MG63 (cell line): ENCODE measurements around the gene CH25H. TPM values are rescaled to one million over a fixed set of nuclear protein-coding genes. Genes with fewer than 3 reads are reported as not detected.
"Not testable (repeated sequence)": the region's sequence is repeated elsewhere in the genome, so short reads cannot be mapped to it uniquely, and the experiment has no call there.

Source experiments
- DNase-seq: peaks from one replicate; pipeline ENCODE4 v3.0.0-alpha.2; 2020
- H3K27me3 ChIP-seq: fragments of 250-450 bp; sonication (Bioruptor Pico); 2 replicates; pipeline ENCODE4 v1.5.1; 2020; ENCODE audit warnings: mild to moderate bottlenecking, moderate library complexity
- H3K36me3 ChIP-seq: fragments of 250-450 bp; sonication (Bioruptor Pico); 2 replicates; pipeline ENCODE4 v1.5.1; 2020; ENCODE audit warnings: mild to moderate bottlenecking, moderate library complexity
- H3K4me3 ChIP-seq: fragments of 250-450 bp; sonication (Bioruptor Pico); 2 replicates; pipeline ENCODE4 v1.5.1; 2020; ENCODE audit warnings: mild to moderate bottlenecking, moderate library complexity
- H3K9me3 ChIP-seq: fragments of 250-450 bp; sonication (Bioruptor Pico); 2 replicates; pipeline ENCODE4 v1.5.1; 2020; ENCODE audit warnings: mild to moderate bottlenecking, moderate library complexity
- total RNA-seq: library from RNA; depleted of rRNA; stranded (reverse); fragments of >200 nt; shearing (Covaris generic); gene quantifications from 2 replicates; pipeline ENCODE4 v1.2.3, GENCODE V29; 2014; ENCODE audit warnings: low replicate concordance; rRNA removed

Gene CH25H
- 0.63 TPM in 1 of 2 replicates, not detected in the other for total RNA-seq

DNA sequence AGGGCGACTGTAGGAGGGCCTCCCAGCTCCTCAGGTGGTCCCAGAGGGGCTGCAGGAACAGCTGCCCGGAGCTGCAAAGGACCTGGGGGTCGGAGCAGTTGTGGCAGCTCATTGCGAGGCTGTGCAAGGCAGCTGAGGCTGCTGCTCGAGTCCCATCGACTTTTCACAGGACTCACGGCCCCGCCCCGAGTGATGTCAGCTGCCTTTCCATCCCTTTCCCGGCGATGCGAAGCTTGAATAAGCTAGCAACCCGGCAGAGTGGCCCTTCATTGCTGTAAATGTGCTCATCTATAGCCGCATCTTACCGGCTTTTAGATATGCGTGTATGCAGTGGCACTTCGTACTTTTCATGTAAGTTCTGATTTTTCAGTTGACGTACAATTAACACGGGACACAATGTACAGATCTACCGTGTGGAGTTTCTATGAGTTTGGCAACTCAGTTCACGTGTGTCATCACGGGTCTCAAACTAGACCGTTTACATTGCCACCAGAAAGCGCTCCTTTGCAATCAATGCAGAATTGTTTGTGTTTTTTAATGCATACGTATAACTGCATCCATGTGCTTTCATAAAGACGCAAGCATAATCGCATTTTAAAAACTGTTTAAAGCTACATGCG lies at the start of gene CH25H:
Gene CH25H, minus strand, starts transcription at position 137 of the 620 bp plus-strand sequence. Its CDS starts 25 bp downstream, at position 112.
- Histone ChIP-seq H3K36me3 (no peaks in the 10 kb centered on the region), H3K27me3 (no peaks in the 10 kb centered on the region; the same call in 1 of the 2 replicates)
- DNase-seq, result peak; percentile 74

GRCh38 chr10:89256340-89256739 lies 49.2 kb upstream of the CH25H start:
- DNase-seq, result no peak
- Histone ChIP-seq H3K4me3 (no peak overlapping the region), H3K9me3 (peaks cover 10% of the 10 kb centered on the region)

More for the DNA sequence above, at the start of gene CH25H:
- Histone ChIP-seq H3K4me3 (peak within 1 kb of the TSS; percentile 32), H3K9me3 (no peaks in the 10 kb centered on the region)

DNA sequence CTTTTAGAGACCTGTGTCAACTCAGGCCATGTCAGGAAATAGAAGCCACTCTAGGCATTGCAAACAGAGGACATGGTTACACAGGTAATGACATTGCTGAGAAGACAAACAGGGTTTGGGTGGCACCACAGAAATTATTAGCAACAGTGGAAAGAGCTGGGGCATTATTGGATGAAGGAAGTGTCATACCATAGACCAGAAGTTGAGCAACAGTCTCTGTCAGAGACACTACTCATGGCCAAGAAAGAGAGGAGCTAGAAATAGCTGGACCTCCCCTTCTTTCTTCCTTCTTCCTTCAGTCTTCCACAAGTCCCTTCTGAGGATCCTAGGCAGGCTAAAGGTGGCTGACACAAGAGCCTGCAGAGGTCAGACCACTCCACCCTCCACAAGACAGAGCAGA lies 48.7 kb upstream of the CH25H start:
- H3K27me3 ChIP-seq, result no peaks in the 10 kb centered on the region
- peaks cover 10% of the 10 kb centered on the region for H3K9me3 ChIP-seq
- DNase-seq, result no peak
- H3K4me3 ChIP-seq, result no peak overlapping the region
- H3K36me3 ChIP-seq, result no peaks in the 10 kb centered on the region

More at GRCh38 chr10:89256340-89256739, 49.2 kb upstream of the CH25H start:
- H3K27me3 ChIP-seq, result no peaks in the 10 kb centered on the region
- no peaks in the 10 kb centered on the region for H3K36me3 ChIP-seq

- not testable (repeated sequence) for H3K27me3 ChIP-seq, DNase-seq, H3K36me3 ChIP-seq, H3K4me3 ChIP-seq
- H3K9me3 ChIP-seq, result peaks cover 10% of the 10 kb centered on the region
Observed at GRCh38 chr10:89255091-89255579, 48.0 kb upstream of the CH25H start.

GRCh38 chr10:89252225-89252585 lies 45.1 kb upstream of the CH25H start:
- Histone ChIP-seq H3K36me3 (no peaks in the 10 kb centered on the region), H3K9me3 (peaks cover 10% of the 10 kb centered on the region), H3K27me3 (no peaks in the 10 kb centered on the region), H3K4me3 (peak overlapping the region; percentile 89)
- DNase-seq, result no peak

DNA sequence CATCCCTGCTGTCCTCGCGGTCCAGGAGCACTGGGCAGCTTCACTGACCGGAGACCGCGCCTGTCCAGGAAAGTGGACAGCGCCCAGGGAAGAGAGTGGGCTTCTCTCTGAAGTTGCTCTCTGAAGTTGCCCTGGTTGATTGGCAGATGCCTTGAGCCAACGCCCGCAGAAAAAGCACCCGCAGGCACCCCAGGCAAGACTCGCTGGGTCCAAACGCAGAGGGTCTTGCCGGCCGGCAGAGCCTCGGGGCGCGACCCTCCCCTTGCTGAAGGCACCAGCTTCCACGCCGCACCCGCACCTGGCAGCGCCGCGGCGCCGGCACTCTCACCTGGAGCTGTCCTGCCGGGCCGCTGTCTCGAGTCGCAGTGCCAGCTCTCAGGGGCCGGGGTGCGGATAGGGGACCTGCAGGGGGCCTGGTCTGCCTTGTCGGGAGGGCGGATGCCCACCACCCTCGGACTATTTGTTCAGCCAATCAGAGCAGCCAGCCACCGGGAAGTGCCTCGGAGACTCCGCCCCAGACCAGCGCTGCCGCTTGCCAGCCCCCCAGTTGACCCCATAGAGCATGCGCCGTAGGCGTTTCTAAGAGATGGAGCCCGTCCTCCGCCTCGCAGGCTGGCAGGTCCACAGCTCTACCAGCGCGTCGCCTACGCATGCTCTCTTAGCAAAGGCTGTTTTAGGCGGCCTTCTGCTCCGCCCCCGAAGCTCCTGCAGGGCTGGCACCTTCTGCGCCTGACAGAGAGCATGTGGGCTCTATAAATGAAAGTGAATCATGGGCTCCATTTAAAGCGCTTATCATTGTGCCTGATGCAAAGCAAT lies 44.5 kb upstream of the CH25H start, which contains the start of gene LIPA:
Gene LIPA, minus strand, starts transcription at position 367 of the 816 bp plus-strand sequence. CDS start 4,127 bp downstream, outside the sequence.
- peak within 1 kb of the TSS; percentile 89 for H3K4me3 ChIP-seq
- DNase-seq, result peak; percentile 98
- no peaks in the 10 kb centered on the region for H3K36me3 ChIP-seq
- no peaks in the 10 kb centered on the region for H3K27me3 ChIP-seq
- H3K9me3 ChIP-seq, result peaks cover 10% of the 10 kb centered on the region

GRCh38 chr10:89250865-89251408 lies 43.8 kb upstream of the CH25H start:
- no peak for DNase-seq
- Histone ChIP-seq H3K36me3 (no peaks in the 10 kb centered on the region), H3K4me3 (peak overlapping the region; percentile 89), H3K27me3 (no peaks in the 10 kb centered on the region), H3K9me3 (peaks cover 10% of the 10 kb centered on the region)

GRCh38 chr10:89248990-89249389 lies 41.9 kb upstream of the CH25H start:
- Histone ChIP-seq H3K27me3 (no peaks in the 10 kb centered on the region), H3K9me3 (peaks cover 3% of the 10 kb centered on the region), H3K36me3 (no peaks in the 10 kb centered on the region), H3K4me3 (no peak overlapping the region)
- no peak for DNase-seq

DNA sequence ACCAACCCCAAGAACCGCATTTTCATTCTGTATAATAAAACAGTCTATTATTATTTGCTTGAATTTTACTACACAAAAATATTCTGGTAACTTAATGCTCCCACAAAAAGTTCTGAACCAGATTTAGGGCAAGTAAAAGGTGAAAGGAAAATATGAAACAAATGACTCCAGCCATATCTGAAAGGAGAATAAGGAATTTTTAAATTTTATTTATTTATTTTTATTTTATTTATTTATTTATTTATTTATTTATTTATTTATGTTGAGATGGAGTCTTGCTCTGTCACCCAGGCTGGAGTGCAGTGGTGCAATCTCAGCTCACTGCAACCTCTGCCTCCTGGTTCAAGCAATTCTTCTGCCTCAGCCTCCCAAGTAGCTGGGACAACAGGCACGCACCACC lies 40.5 kb upstream of the CH25H start:
- not testable (repeated sequence) for DNase-seq, H3K27me3 ChIP-seq, H3K4me3 ChIP-seq, H3K36me3 ChIP-seq, H3K9me3 ChIP-seq

- Histone ChIP-seq H3K36me3 (no peaks in the 10 kb centered on the region), H3K27me3 (no peaks in the 10 kb centered on the region), H3K9me3 (no peaks in the 10 kb centered on the region), H3K4me3 (no peak overlapping the region)
- DNase-seq, result no peak
Observed at GRCh38 chr10:89245802-89246201, 38.7 kb upstream of the CH25H start.

GRCh38 chr10:89242840-89243568 lies 35.9 kb upstream of the CH25H start:
- Histone ChIP-seq H3K9me3 (no peaks in the 10 kb centered on the region), H3K36me3 (no peaks in the 10 kb centered on the region), H3K4me3 (no peak overlapping the region), H3K27me3 (no peaks in the 10 kb centered on the region)
- DNase-seq, result no peak

- no peaks in the 10 kb centered on the region for H3K9me3 ChIP-seq
- no peaks in the 10 kb centered on the region for H3K36me3 ChIP-seq
- H3K27me3 ChIP-seq, result no peaks in the 10 kb centered on the region
- no peak overlapping the region for H3K4me3 ChIP-seq
- DNase-seq, result no peak
Observed at GRCh38 chr10:89242345-89242684, 35.2 kb upstream of the CH25H start.

DNA sequence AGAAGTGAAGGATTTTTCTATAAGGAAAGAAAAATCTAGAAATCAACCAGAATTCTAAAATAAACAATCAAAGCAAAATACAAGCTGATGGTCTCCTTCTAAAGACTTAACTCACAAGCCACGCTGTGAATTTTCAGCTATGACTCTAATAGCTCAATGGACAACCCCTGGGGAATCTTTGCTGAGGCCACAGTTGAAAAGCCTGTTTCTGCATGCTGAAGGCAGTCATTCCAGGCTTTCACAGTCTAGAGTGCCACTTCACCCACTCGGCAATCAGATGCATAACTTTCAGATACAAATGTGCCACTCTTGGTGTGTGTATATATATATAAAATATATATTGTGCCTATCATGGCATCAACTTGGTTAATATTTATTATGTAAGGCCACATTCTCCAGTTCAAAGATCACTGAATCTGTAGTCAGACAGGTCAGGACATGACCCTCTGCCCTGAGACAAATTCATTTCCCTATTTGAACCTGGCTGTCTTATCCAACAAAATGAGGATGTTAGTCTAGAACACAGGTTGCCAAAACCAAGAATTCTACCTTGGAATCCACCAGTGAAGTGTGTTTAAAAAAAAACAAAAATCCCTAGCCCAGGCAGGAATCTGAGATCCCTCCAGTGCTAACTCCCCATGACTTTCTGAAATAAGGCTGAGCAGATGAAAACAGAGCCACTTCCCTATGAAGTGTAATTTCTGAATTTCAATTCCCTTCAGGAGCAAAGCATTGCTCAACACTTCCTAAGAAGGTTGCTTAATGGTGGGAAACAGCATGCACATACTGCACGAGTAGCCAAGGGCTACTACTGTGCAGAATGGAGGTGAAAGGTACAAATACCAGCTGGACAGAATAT lies 34.6 kb upstream of the CH25H start:
- DNase-seq, result no peak

GRCh38 chr10:89241026-89241425 lies 33.9 kb upstream of the CH25H start:
- Histone ChIP-seq H3K36me3 (0 out of 2 replicates have a peak, but pooled peaks cover 2% of the 10 kb centered on the region), H3K9me3 (no peaks in the 10 kb centered on the region), H3K27me3 (no peaks in the 10 kb centered on the region), H3K4me3 (no peak overlapping the region)
- DNase-seq, result no peak

More for the DNA sequence above, 34.6 kb upstream of the CH25H start:
- no peak overlapping the region for H3K4me3 ChIP-seq
- H3K9me3 ChIP-seq, result no peaks in the 10 kb centered on the region
- H3K36me3 ChIP-seq, result 0 out of 2 replicates have a peak, but pooled peaks cover 2% of the 10 kb centered on the region
- no peaks in the 10 kb centered on the region for H3K27me3 ChIP-seq

DNA sequence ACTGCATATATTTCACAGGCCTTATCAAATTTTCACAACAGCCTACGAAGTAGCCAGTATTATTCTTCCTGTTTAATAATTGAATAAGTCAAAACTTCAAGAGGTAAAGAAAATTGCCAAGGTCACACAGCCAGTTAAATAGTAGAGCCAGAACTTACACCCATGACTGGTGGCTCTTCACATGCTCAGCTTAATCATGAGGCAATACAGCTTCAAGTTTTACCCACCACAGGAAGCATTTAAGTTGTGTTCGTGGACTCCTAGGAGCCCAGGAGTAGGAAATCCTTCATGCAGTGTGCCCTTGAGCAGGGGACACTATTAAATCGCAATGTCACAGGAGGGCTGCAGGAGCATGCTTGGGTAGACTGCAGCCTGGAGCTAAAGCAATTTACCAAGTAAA lies 33.4 kb upstream of the CH25H start:
- Histone ChIP-seq H3K36me3 (0 out of 2 replicates have a peak, but pooled peaks cover 2% of the 10 kb centered on the region), H3K27me3 (no peaks in the 10 kb centered on the region), H3K9me3 (no peaks in the 10 kb centered on the region), H3K4me3 (no peak overlapping the region)
- DNase-seq, result no peak
